GM12878 (cell line): ENCODE results near the gene MID2. TPM values are rescaled to one million over a fixed set of nuclear protein-coding genes. Genes with fewer than 3 reads are reported as not detected.

Experiments
- ATAC-seq: fragments of 200-7000 bp; cut with Tn5 transposase; 3 replicates; pipeline ENCODE4 v1.9.1; 2020; ENCODE audit warnings: mild to moderate bottlenecking, moderate library complexity
- BruUV-seq: library from RNA; stranded (reverse); fragments of 400-500 nt; replicated peaks from 2 replicates; lab custom pipeline; 2021; lab: Mats Ljungman, UMichigan
- CTCF ChIA-PET: fragments of 300-600 bp; sonication (Branson Sonifier 250); formaldehyde crosslinking; extraction: SDS; loops from one replicate; lab custom pipeline; 2021; ENCODE audit warnings: inconsistent platforms; lab: Yijun Ruan, JAX
- POLR2A ChIA-PET: fragments of 350-600 bp; formaldehyde crosslinking; extraction: SDS; loops from one replicate; lab custom pipeline; 2021; ENCODE audit warnings: inconsistent platforms; lab: Charles Lee
- RAD21 ChIA-PET: fragments of 300-600 bp; sonication (Branson Sonifier 250); formaldehyde crosslinking; loops from one replicate; lab custom pipeline; 2023; ENCODE audit warnings: antibody characterized with exemption; ENCODE audit not compliant: unreplicated experiment; lab: Charles Lee
- SMC1A ChIA-PET: fragments of 300-600 bp; sonication (Branson Sonifier 250); formaldehyde crosslinking; loops from one replicate; lab custom pipeline; 2023; ENCODE audit not compliant: unreplicated experiment, uncharacterized antibody; lab: Charles Lee
- DNase-seq: peaks from one replicate; pipeline ENCODE4 v3.0.0-alpha.2; 2011; ENCODE audit warnings: low read depth, low spot score
- FAIRE-seq: peaks from 3 replicates; lab custom pipeline; 2011; peaks lifted over from hg19 to GRCh38; lab: Jason Lieb, UNC
- H2AFZ ChIP-seq: 2 replicates; pipeline ENCODE4 v1.6.0; 2011; ENCODE audit warnings: low read depth, low read length, control low read depth; ENCODE audit not compliant: control insufficient read depth
- H3K27ac ChIP-seq: 2 replicates; pipeline ENCODE4 v1.5.1; 2011; ENCODE audit warnings: control low read depth; ENCODE audit not compliant: control insufficient read depth, insufficient read depth
- H3K27me3 ChIP-seq, 2 experiments: replicated peaks in 1 of 2; 2 replicates each; pipeline versions ENCODE4 v1.6.0 to v1.6.1; 2011; ENCODE audit warnings: low read length in 1 of 2; ENCODE audit not compliant: control insufficient read depth in 2 of 2, insufficient read depth in 2 of 2
- H3K36me3 ChIP-seq, 2 experiments: 2 replicates each; pipeline ENCODE4 v1.5.1; 2011; ENCODE audit warnings: low read length in 1 of 2; ENCODE audit not compliant: control insufficient read depth in 2 of 2, insufficient read depth in 2 of 2
- H3K4me1 ChIP-seq: 2 replicates; pipeline ENCODE4 v1.6.1; 2011; ENCODE audit warnings: mild to moderate bottlenecking, low read length, moderate library complexity, mixed read lengths; ENCODE audit not compliant: control insufficient read depth, insufficient read depth
- H3K4me2 ChIP-seq: 2 replicates; pipeline ENCODE4 v1.6.0; 2011; ENCODE audit warnings: control low read depth; ENCODE audit not compliant: control insufficient read depth, insufficient read depth
- H3K4me3 ChIP-seq: fragments of 200-600 bp; sonication (generic); 2 replicates; pipeline ENCODE4 v1.5.1; 2016
- H3K79me2 ChIP-seq: 2 replicates; pipeline ENCODE4 v1.6.0; 2011; ENCODE audit warnings: low read length; ENCODE audit not compliant: control insufficient read depth, insufficient read depth
- H3K9ac ChIP-seq: 2 replicates; pipeline ENCODE4 v1.8.0; 2011; ENCODE audit warnings: low read length, control low read depth, mixed read lengths; ENCODE audit not compliant: control insufficient read depth, insufficient read depth
- H3K9me3 ChIP-seq: replicated peaks from 3 replicates; pipeline ENCODE4 v1.5.1; 2011; ENCODE audit warnings: mild to moderate bottlenecking, low read length; ENCODE audit not compliant: control insufficient read depth, insufficient read depth
- H4K20me1 ChIP-seq: 2 replicates; pipeline ENCODE4 v1.6.0; 2011; ENCODE audit not compliant: control insufficient read depth, insufficient read depth
- BACH1 ChIP-seq: fragments of 450-650 bp; IDR thresholded peaks from 2 replicates; pipeline ENCODE4 v1.6.1; 2017; ENCODE audit warnings: mild to moderate bottlenecking, borderline replicate concordance
- CBFB ChIP-seq: IDR thresholded peaks from 2 replicates; pipeline ENCODE4 v1.6.1; 2016; ENCODE audit warnings: antibody characterized with exemption, low read depth
- CREB1 ChIP-seq: IDR thresholded peaks from 2 replicates; pipeline ENCODE4 v1.6.1; 2012; ENCODE audit warnings: low read depth, mild to moderate bottlenecking, inconsistent platforms
- FOXK2 ChIP-seq: fragments of 450-650 bp; IDR thresholded peaks from 2 replicates; pipeline ENCODE4 v1.6.1; 2017; ENCODE audit warnings: mild to moderate bottlenecking, moderate library complexity
- HDAC2 ChIP-seq: fragments of 200-600 bp; sonication (generic); IDR thresholded peaks from 2 replicates; pipeline ENCODE4 v1.6.1; 2017
- IRF4 ChIP-seq: IDR thresholded peaks from 2 replicates; pipeline ENCODE4 v1.6.1; 2011; ENCODE audit warnings: low read depth, low read length
- KDM1A ChIP-seq: fragments of 200-600 bp; sonication (generic); IDR thresholded peaks from 2 replicates; pipeline ENCODE4 v1.6.1; 2016; ENCODE audit warnings: borderline replicate concordance
- NFYB ChIP-seq: IDR thresholded peaks from 2 replicates; pipeline ENCODE4 v1.6.1; 2011; ENCODE audit warnings: low read depth, mild to moderate bottlenecking, low read length, improper control_type of control experiment, moderate library complexity; ENCODE audit not compliant: insufficient read depth
- PAX8 ChIP-seq: fragments of 450-650 bp; IDR thresholded peaks from 2 replicates; pipeline ENCODE4 v1.6.1; 2017; ENCODE audit warnings: mild to moderate bottlenecking, moderate library complexity
- SPI1 ChIP-seq: IDR thresholded peaks from 2 replicates; pipeline ENCODE4 v1.6.1; 2011; ENCODE audit warnings: low read depth, mild to moderate bottlenecking, low read length, moderate library complexity, borderline replicate concordance; ENCODE audit not compliant: insufficient read depth
- WRNIP1 ChIP-seq: IDR thresholded peaks from 2 replicates; pipeline ENCODE4 v1.6.1; 2011; ENCODE audit warnings: low read depth, low read length, improper control_type of control experiment, borderline replicate concordance
- YY1 ChIP-seq: IDR thresholded peaks from 2 replicates; pipeline ENCODE4 v1.6.1; 2011; ENCODE audit warnings: low read depth, mild to moderate bottlenecking, low read length
- ZNF207 ChIP-seq: fragments of 450-650 bp; IDR thresholded peaks from 2 replicates; pipeline ENCODE4 v1.6.1; 2014; ENCODE audit warnings: antibody characterized with exemption, mild to moderate bottlenecking, borderline replicate concordance
- WGBS: methylation state at CpG from one replicate; pipeline ENCODE4 v1.1.6; 2016; ENCODE audit warnings: low lambda C conversion rate; ENCODE audit not compliant: insufficient replicate concordance, insufficient coverage; ENCODE audit errors: missing lambda C conversion rate; 5-methylcytosine and 5-hydroxymethylcytosine counted together
- in situ Hi-C: fragments of 300-500 bp; cut with MboI; formaldehyde crosslinking; loops from 9 replicates; pipeline ENCODE4 v1.14.3; 2018; ENCODE audit warnings: mixed read lengths
- intact Hi-C: fragments of 100-400 bp; cut with micrococcal nuclease; formaldehyde crosslinking; loops from one replicate; pipeline ENCODE4 v1.14.2; 2022; ENCODE audit not compliant: unreplicated experiment
- polyA plus RNA-seq, 11 experiments: library from polyadenylated mRNA; depleted of rRNA in 4 of 11; unstranded in 6 of 11; stranded (reverse) in 5 of 11; fragments of >200 nt; fragmentation: Nextera tagmentation in 4 of 11; fragmentation: Illumina TruSeq in 1 of 11; extraction: Ambion mirVana in 4 of 11; extraction: Trizol in 1 of 11; gene quantifications; 1 replicate in 1 of 11; 2 replicates in 10 of 11; pipeline versions ENCODE4 v1.2.1 to v1.2.3, GENCODE V29; 2011 to 2016; ENCODE audit warnings: inconsistent platforms in 2 of 11, missing spikeins in 2 of 11, low read depth in 1 of 11
- total RNA-seq, 4 experiments: library from RNA; depleted of rRNA in 3 of 4; stranded (reverse); fragments of >200 nt in 3 of 4; fragmentation: Illumina TruSeq in 1 of 4; extraction: Trizol in 1 of 4; gene quantifications; 2 replicates each; pipeline versions ENCODE4 v1.2.1 to v1.2.3, GENCODE V29; 2013 to 2021
- TF ChIP-seq, protein P1 (sequence below): fragments of 150-350 bp; IDR thresholded peaks from 2 replicates; pipeline ENCODE4 v1.6.1; 2014; ENCODE audit warnings: mild to moderate bottlenecking, low read depth, low read length

MID2 gene
- total and polyA plus RNA-seq, 10 of the 15 experiments (the other 5 are each of a cell fraction or from before 2014, with no cell fraction given): 0.04 to 0.21 TPM; not detected in 8

DNA sequence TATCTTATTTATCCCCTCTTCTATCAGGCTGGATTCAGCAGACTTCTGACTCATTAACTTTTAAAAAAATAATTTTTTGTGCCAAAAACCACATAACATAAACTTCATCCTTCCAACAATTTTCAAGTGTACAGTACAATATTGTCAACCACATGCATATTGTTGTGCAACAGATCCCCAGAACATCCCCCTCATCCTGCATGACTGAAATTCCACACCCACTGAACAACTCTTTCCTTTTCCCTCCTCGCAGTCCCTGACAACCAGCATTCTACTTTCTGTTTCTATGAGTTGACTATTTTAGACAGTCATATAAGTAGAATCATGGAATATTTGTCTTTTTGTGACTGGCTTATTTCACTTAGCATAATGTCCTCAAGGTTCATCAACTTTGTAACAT is 2.2 kb upstream of the MID2 start:
- in situ Hi-C loops: no loop called here
- Histone ChIP-seq H3K4me2 (no peak overlapping the region), H3K9me3 (no peaks in the 10 kb centered on the region; the same call in 2 of the 3 replicates), H3K4me3 (no peak overlapping the region), H2AFZ (no peak overlapping the region), H3K27me3 (0 out of 4 replicates have a peak, but pooled peaks cover 0 to 4% of the 10 kb centered on the region in 2 experiments), H4K20me1 (no peaks in the 10 kb centered on the region; the same call in 1 of the 2 replicates), H3K27ac (no peak overlapping the region), H3K4me1 (no peaks in the 10 kb centered on the region), H3K36me3 (no peaks in the 10 kb centered on the region), H3K79me2 (no peaks in the 10 kb centered on the region), H3K9ac (no peak overlapping the region)
- DNase-seq (no peak), FAIRE-seq (no peak), ATAC-seq (no peak)
- intact Hi-C loops: no loop called here
- TF ChIP-seq NFYB: no peak
- no peak for TF ChIP-seq KDM1A
- no peak for TF ChIP-seq HDAC2
- TF ChIP-seq ZNF207: no peak
- no peak for TF ChIP-seq WRNIP1
- no peak for TF ChIP-seq SPI1
- no peak for TF ChIP-seq CBFB
- no peak for TF ChIP-seq FOXK2
- no peak for TF ChIP-seq BACH1
- TF ChIP-seq, protein P1, sequence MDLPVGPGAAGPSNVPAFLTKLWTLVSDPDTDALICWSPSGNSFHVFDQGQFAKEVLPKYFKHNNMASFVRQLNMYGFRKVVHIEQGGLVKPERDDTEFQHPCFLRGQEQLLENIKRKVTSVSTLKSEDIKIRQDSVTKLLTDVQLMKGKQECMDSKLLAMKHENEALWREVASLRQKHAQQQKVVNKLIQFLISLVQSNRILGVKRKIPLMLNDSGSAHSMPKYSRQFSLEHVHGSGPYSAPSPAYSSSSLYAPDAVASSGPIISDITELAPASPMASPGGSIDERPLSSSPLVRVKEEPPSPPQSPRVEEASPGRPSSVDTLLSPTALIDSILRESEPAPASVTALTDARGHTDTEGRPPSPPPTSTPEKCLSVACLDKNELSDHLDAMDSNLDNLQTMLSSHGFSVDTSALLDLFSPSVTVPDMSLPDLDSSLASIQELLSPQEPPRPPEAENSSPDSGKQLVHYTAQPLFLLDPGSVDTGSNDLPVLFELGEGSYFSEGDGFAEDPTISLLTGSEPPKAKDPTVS: no peak
- TF ChIP-seq IRF4: no peak
- TF ChIP-seq YY1: no peak
- TF ChIP-seq CREB1: no peak
- TF ChIP-seq PAX8: no peak
- POLR2A ChIA-PET: no interaction called here
- RAD21 ChIA-PET: no interaction called here
- WGBS: 50% methylated on average over 1 of the region's 1 CpG
- SMC1A ChIA-PET: no interaction called here
- CTCF ChIA-PET: no interaction called here
- BruUV-seq: no TSS peak
